ENCODE measurements around the gene IL12RB2. TPM values are rescaled to one million over a fixed set of nuclear protein-coding genes. Genes with fewer than 3 reads are reported as not detected.

The IL12RB2 gene
- not detected in 2 replicates for total RNA-seq (2014; rRNA removed; shearing (Covaris generic))
- polyA plus RNA-seq (2014; cell fraction: nucleus; rRNA removed), result not detected in 2 replicates

GRCh38 chr1:67307251-67308060 is at the start of gene IL12RB2:
IL12RB2 (plus strand) TSS chr1:67307873; CDS start chr1:67320369, 12,496 bp downstream.
- DNase-seq (ENCODE audit: extremely low read depth, low read depth), result no peak

- DNase-seq (ENCODE audit: extremely low read depth, low read depth), result no peak
Observed at GRCh38 chr1:67261680-67262079, 46.0 kb upstream of the IL12RB2 start.

GRCh38 chr1:67262735-67263134 is 44.9 kb upstream of the IL12RB2 start:
- DNase-seq (ENCODE audit: extremely low read depth, low read depth), result no peak

GRCh38 chr1:67264152-67264551 is 43.5 kb upstream of the IL12RB2 start:
- no peak for DNase-seq (ENCODE audit: extremely low read depth, low read depth)

- DNase-seq (ENCODE audit: extremely low read depth, low read depth), result no peak
Observed at GRCh38 chr1:67264899-67265298, 42.8 kb upstream of the IL12RB2 start.

GRCh38 chr1:67269061-67269460 is 38.6 kb upstream of the IL12RB2 start:
- no peak for DNase-seq (ENCODE audit: extremely low read depth, low read depth)

- DNase-seq (ENCODE audit: extremely low read depth, low read depth), result no peak
Observed at GRCh38 chr1:67270541-67270940, 37.1 kb upstream of the IL12RB2 start.

- no peak for DNase-seq (ENCODE audit: extremely low read depth, low read depth)
Observed at GRCh38 chr1:67273591-67273990, 34.1 kb upstream of the IL12RB2 start.

GRCh38 chr1:67274623-67275325 is 32.9 kb upstream of the IL12RB2 start:
- no peak for DNase-seq (ENCODE audit: extremely low read depth, low read depth)

GRCh38 chr1:67280696-67281095 is 27.0 kb upstream of the IL12RB2 start:
- DNase-seq (ENCODE audit: extremely low read depth, low read depth), result no peak

- DNase-seq (ENCODE audit: extremely low read depth, low read depth), result no peak
Observed at GRCh38 chr1:67281244-67281643, 26.4 kb upstream of the IL12RB2 start.

GRCh38 chr1:67285780-67286488 is 21.7 kb upstream of the IL12RB2 start:
- DNase-seq (ENCODE audit: extremely low read depth, low read depth), result no peak

GRCh38 chr1:67290236-67290635 is 17.4 kb upstream of the IL12RB2 start:
- no peak for DNase-seq (ENCODE audit: extremely low read depth, low read depth)

- DNase-seq (ENCODE audit: extremely low read depth, low read depth), result no peak
Observed at GRCh38 chr1:67294836-67295617, 12.6 kb upstream of the IL12RB2 start.

GRCh38 chr1:67298762-67299161 is 8.9 kb upstream of the IL12RB2 start:
- no peak for DNase-seq (ENCODE audit: extremely low read depth, low read depth)

- DNase-seq (ENCODE audit: extremely low read depth, low read depth), result no peak
Observed at GRCh38 chr1:67299296-67299695, 8.4 kb upstream of the IL12RB2 start.

GRCh38 chr1:67300561-67300960 is 7.1 kb upstream of the IL12RB2 start:
- no peak for DNase-seq (ENCODE audit: extremely low read depth, low read depth)

GRCh38 chr1:67304023-67304422 is 3.6 kb upstream of the IL12RB2 start:
- no peak for DNase-seq (ENCODE audit: extremely low read depth, low read depth)

- DNase-seq (ENCODE audit: extremely low read depth, low read depth), result no peak
Observed at GRCh38 chr1:67306547-67306946, 1.1 kb upstream of the IL12RB2 start.

GRCh38 chr1:67308136-67308535 is 463 bp downstream of the IL12RB2 start:
- DNase-seq (ENCODE audit: extremely low read depth, low read depth), result no peak

All from NCI-H460 (cell line).